IMR-90 (cell line): Measurements from ENCODE around the gene SIGLEC9. TPM values are rescaled to one million over a fixed set of nuclear protein-coding genes. Genes with fewer than 3 reads are reported as not detected.

Experiments used
- ATAC-seq: fragments of 200-7000 bp; cut with Tn5 transposase; 2 replicates; pipeline ENCODE4 v1.9.1; 2020; ENCODE audit warnings: low read depth, mild to moderate bottlenecking, moderate library complexity
- BruUV-seq: library from RNA; stranded (reverse); fragments of 400-500 nt; replicated peaks from 2 replicates; lab custom pipeline; 2021; lab: Mats Ljungman, UMichigan
- CTCF ChIA-PET: fragments of 300-600 bp; formaldehyde crosslinking; extraction: SDS; loops from one replicate; lab custom pipeline; 2021; ENCODE audit warnings: antibody characterized with exemption; lab: Yijun Ruan, JAX
- POLR2A ChIA-PET: fragments of 300-600 bp; sonication (Branson Sonifier 250); formaldehyde crosslinking; loops from one replicate; lab custom pipeline; 2022; ENCODE audit warnings: antibody characterized with exemption; ENCODE audit not compliant: unreplicated experiment; lab: Charles Lee
- DNase-seq: peaks from one replicate; pipeline ENCODE4 v3.0.0; 2013
- H2AFZ ChIP-seq: replicated peaks from 2 replicates; pipeline ENCODE3; 2013; ENCODE audit warnings: low read length, mild to moderate bottlenecking; ENCODE audit not compliant: poor library complexity
- H2AK5ac ChIP-seq: 2 replicates; pipeline ENCODE4 v1.6.1; 2013; ENCODE audit warnings: low read depth, low read length, inconsistent platforms
- H2AK9ac ChIP-seq: replicated peaks from 2 replicates; pipeline ENCODE3; 2013; ENCODE audit warnings: mild to moderate bottlenecking, low read depth, low read length, moderate library complexity; ENCODE audit not compliant: poor library complexity
- H2BK120ac ChIP-seq: 2 replicates; pipeline ENCODE4 v1.6.1; 2013; ENCODE audit warnings: low read depth, low read length, inconsistent platforms
- H2BK15ac ChIP-seq: 3 replicates; pipeline ENCODE4 v1.6.1; 2013; ENCODE audit warnings: low read depth, low read length, inconsistent platforms
- H2BK20ac ChIP-seq: 2 replicates; pipeline ENCODE4 v1.6.1; 2013; ENCODE audit warnings: low read depth, mild to moderate bottlenecking, inconsistent platforms, low read length, moderate library complexity
- H2BK5ac ChIP-seq: 2 replicates; pipeline ENCODE4 v1.6.1; 2013; ENCODE audit warnings: mild to moderate bottlenecking, low read depth, low read length, inconsistent platforms; ENCODE audit not compliant: poor library complexity, severe bottlenecking
- H3K14ac ChIP-seq: replicated peaks from 2 replicates; pipeline ENCODE4 v1.6.1; 2013; ENCODE audit warnings: low read depth, low read length, inconsistent platforms
- H3K18ac ChIP-seq: 2 replicates; pipeline ENCODE4 v1.6.1; 2013; ENCODE audit warnings: low read depth, low read length, control low read depth
- H3K23ac ChIP-seq: 2 replicates; pipeline ENCODE4 v1.6.1; 2013; ENCODE audit warnings: low read depth, low read length, inconsistent platforms
- H3K27ac ChIP-seq: 2 replicates; pipeline ENCODE4 v1.5.1; 2013; ENCODE audit warnings: mild to moderate bottlenecking, control low read depth, low read length; ENCODE audit not compliant: insufficient read depth
- H3K27me3 ChIP-seq: 2 replicates; pipeline ENCODE4 v1.6.1; 2013; ENCODE audit warnings: low read length; ENCODE audit not compliant: control insufficient read depth, insufficient read depth
- H3K36me3 ChIP-seq: 2 replicates; pipeline ENCODE4 v1.6.1; 2013; ENCODE audit warnings: low read length, mixed read lengths; ENCODE audit not compliant: control insufficient read depth, insufficient read depth
- H3K4ac ChIP-seq: 2 replicates; pipeline ENCODE4 v1.6.1; 2013; ENCODE audit warnings: low read depth, low read length, inconsistent platforms
- H3K4me1 ChIP-seq: 2 replicates; pipeline ENCODE4 v1.6.1; 2013; ENCODE audit warnings: low read length, mixed read lengths; ENCODE audit not compliant: control insufficient read depth, insufficient read depth
- H3K4me2 ChIP-seq: 2 replicates; pipeline ENCODE4 v1.6.1; 2013; ENCODE audit warnings: low read depth, mild to moderate bottlenecking, control low read depth, low read length, moderate library complexity
- H3K4me3 ChIP-seq: 2 replicates; pipeline ENCODE4 v1.5.1; 2013; ENCODE audit warnings: low read depth, mild to moderate bottlenecking, control low read depth, low read length, moderate library complexity; ENCODE audit not compliant: insufficient read depth
- H3K56ac ChIP-seq: 2 replicates; pipeline ENCODE4 v1.6.1; 2013; ENCODE audit warnings: low read length, inconsistent platforms; ENCODE audit not compliant: insufficient read depth; ENCODE audit errors: extremely low read depth
- H3K79me1 ChIP-seq, 2 experiments: 2 replicates each; pipeline ENCODE4 v1.6.1; 2013; ENCODE audit warnings: low read length in 2 of 2, inconsistent platforms in 1 of 2, low read depth in 1 of 2
- H3K9ac ChIP-seq: 2 replicates; pipeline ENCODE4 v1.6.1; 2013; ENCODE audit warnings: low read depth, low read length, control low read depth
- H3K9me1 ChIP-seq: 2 replicates; pipeline ENCODE4 v1.6.1; 2013; ENCODE audit warnings: low read length, inconsistent platforms; ENCODE audit not compliant: insufficient read depth
- H3K9me3 ChIP-seq: 2 replicates; pipeline ENCODE4 v1.6.1; 2013; ENCODE audit warnings: low read length; ENCODE audit not compliant: control insufficient read depth, insufficient read depth
- H4K20me1 ChIP-seq: 2 replicates; pipeline ENCODE4 v1.6.1; 2013; ENCODE audit warnings: low read length, inconsistent platforms; ENCODE audit not compliant: insufficient read depth
- H4K5ac ChIP-seq: 2 replicates; pipeline ENCODE4 v1.6.1; 2013; ENCODE audit warnings: mild to moderate bottlenecking, low read depth, low read length, control low read depth
- H4K8ac ChIP-seq, 2 experiments: 2 replicates each; pipeline ENCODE4 v1.6.1; 2013; ENCODE audit warnings: low read depth in 2 of 2, low read length in 2 of 2, control low read depth in 1 of 2, inconsistent platforms in 1 of 2
- H4K91ac ChIP-seq: 2 replicates; pipeline ENCODE4 v1.6.1; 2013; ENCODE audit warnings: low read depth, low read length, inconsistent platforms; ENCODE audit not compliant: insufficient read depth
- BHLHE40 ChIP-seq: fragments of 150-350 bp; IDR thresholded peaks from 2 replicates; pipeline ENCODE4 v1.6.1; 2016; ENCODE audit warnings: mild to moderate bottlenecking, low read depth, low read length
- CHD1 ChIP-seq: IDR thresholded peaks from 2 replicates; pipeline ENCODE4 v1.6.1; 2012; ENCODE audit warnings: low read depth, low read length, improper control_type of control experiment
- FOS ChIP-seq: fragments of 150-350 bp; IDR thresholded peaks from 2 replicates; pipeline ENCODE4 v1.6.1; 2016; ENCODE audit warnings: low read depth, low read length
- MAFK ChIP-seq: IDR thresholded peaks from 2 replicates; pipeline ENCODE4 v1.6.1; 2012; ENCODE audit warnings: low read depth, low read length, improper control_type of control experiment
- MXI1 ChIP-seq: IDR thresholded peaks from 2 replicates; pipeline ENCODE4 v1.6.1; 2012; ENCODE audit warnings: low read depth, mild to moderate bottlenecking, low read length, moderate library complexity, borderline replicate concordance
- NFE2L2 ChIP-seq: fragments of 150-350 bp; IDR thresholded peaks from 2 replicates; pipeline ENCODE4 v1.6.1; 2016; ENCODE audit warnings: low read depth, mild to moderate bottlenecking, low read length
- SMC3 ChIP-seq: fragments of 150-350 bp; IDR thresholded peaks from 2 replicates; pipeline ENCODE4 v1.6.1; 2016; ENCODE audit warnings: low read depth, mild to moderate bottlenecking, antibody characterized with exemption, low read length, moderate library complexity
- USF2 ChIP-seq: fragments of 150-350 bp; IDR thresholded peaks from 2 replicates; pipeline ENCODE4 v1.6.1; 2017; ENCODE audit warnings: mild to moderate bottlenecking, antibody characterized with exemption, low read length, low read depth
- WGBS, 2 experiments: methylation state at CpG; one replicate each; pipeline versions ENCODE4 v1.1.5 to v1.1.7; 2013; ENCODE audit warnings: missing lambda C conversion rate in 2 of 2; ENCODE audit not compliant: insufficient read length in 1 of 2; ENCODE audit errors: extremely low coverage in 2 of 2; 5-methylcytosine and 5-hydroxymethylcytosine counted together
- dilution Hi-C: fragments of 300-500 bp; cut with HindIII; formaldehyde crosslinking; loops from one replicate; pipeline ENCODE4 v1.14.3; 2018; ENCODE audit warnings: low sequenced_read_pairs; ENCODE audit not compliant: unreplicated experiment
- in situ Hi-C: fragments of 300-500 bp; cut with MboI; formaldehyde crosslinking; loops from 3 replicates; pipeline ENCODE4 v1.14.3; 2019; ENCODE audit warnings: low sequenced_read_pairs, inconsistent platforms, mixed read lengths
- intact Hi-C: fragments of 100-400 bp; cut with micrococcal nuclease; formaldehyde crosslinking; loops from 2 replicates; pipeline ENCODE4 v1.10.0; 2022
- polyA plus RNA-seq, 3 experiments: library from polyadenylated mRNA; depleted of rRNA; stranded (reverse); fragments of >200 nt; gene quantifications; 2 replicates each; pipeline ENCODE4 v1.2.3, GENCODE V29; 2012; ENCODE audit warnings: low replicate concordance in 1 of 3
- total RNA-seq: library from RNA; depleted of rRNA; stranded (reverse); fragments of >200 nt; gene quantifications from 2 replicates; pipeline ENCODE4 v1.2.3, GENCODE V29; 2012

Gene SIGLEC9
- total and polyA plus RNA-seq, 2 of the 4 experiments (the other 2 are of a cell fraction) = 0.03 TPM; not detected in 1

- no TSS peak for BruUV-seq
- H3K9ac ChIP-seq = no peak overlapping the region
- TF ChIP-seq USF2 (no peak), FOS (no peak), MXI1 (no peak), MAFK (no peak), BHLHE40 (no peak), CHD1 (no peak), SMC3 (no peak), NFE2L2 (no peak)
- no peak overlapping the region for H3K4ac ChIP-seq
- no peak overlapping the region for H3K4me3 ChIP-seq
- no peak overlapping the region for H2BK5ac ChIP-seq
- in situ Hi-C loops (no loop called here), dilution Hi-C loops (no loop called here), intact Hi-C loops (loop anchor here (1.0 kb wide), 1 partner anchor 72 kb away; no protein-coding TSS in a partner anchor)
- H3K9me1 ChIP-seq = no peaks in the 10 kb centered on the region
- H3K27ac ChIP-seq = no peak overlapping the region
- no peak overlapping the region for H4K8ac ChIP-seq
- peak overlapping the region; percentile 34 for H2AK9ac ChIP-seq
- H4K91ac ChIP-seq = no peak overlapping the region
- peaks cover 10% of the 10 kb centered on the region for H4K20me1 ChIP-seq
- no peak overlapping the region for H2BK15ac ChIP-seq
- H3K27me3 ChIP-seq = no peaks in the 10 kb centered on the region
- H4K5ac ChIP-seq = no peak overlapping the region
- peaks cover 6% of the 10 kb centered on the region for H3K36me3 ChIP-seq
- no peak overlapping the region for H3K23ac ChIP-seq
- H2AK5ac ChIP-seq = no peak overlapping the region
- H3K79me1 ChIP-seq = peaks cover 0 to 10% of the 10 kb centered on the region in 2 experiments; a peak in 1 of 4 replicates
- WGBS, 2 experiments = 40% methylated on average over 9 of the region's 22 CpGs; no CpG with 5 or more reads in 1 of the 2 experiments
- H2AFZ ChIP-seq = no peak overlapping the region
- H3K9me3 ChIP-seq = no peaks in the 10 kb centered on the region
- no peak overlapping the region for H3K14ac ChIP-seq
- no peak overlapping the region for H2BK120ac ChIP-seq
- CTCF ChIA-PET = interaction anchor here (1.0 kb wide), 1 partner anchor 72 kb away, joined by 3 read pairs; no protein-coding TSS in a partner anchor
- no peak overlapping the region for H2BK20ac ChIP-seq
- ATAC-seq (peak; percentile 40), DNase-seq (no peak)
- H3K4me2 ChIP-seq = no peak overlapping the region
- no peak overlapping the region for H3K18ac ChIP-seq
- H3K56ac ChIP-seq = no peak overlapping the region
- H3K4me1 ChIP-seq = peaks cover 3% of the 10 kb centered on the region; the same call in 1 of the 2 replicates
- POLR2A ChIA-PET = no interaction called here
Measured at GRCh38 chr19:51093510-51094345, 31.0 kb upstream of the SIGLEC9 start.
